Caco-2 (cell line): ENCODE measurements around the gene ANK3. TPM values are rescaled to one million over a fixed set of nuclear protein-coding genes. Genes with fewer than 3 reads are reported as not detected.
A peak's percentile ranks its signal among the peaks of the same experiment; 100 is the strongest.

ENCODE experiments used
- Bru-seq: library from RNA; stranded (reverse); fragments of 400-500 nt; gene quantifications from one replicate; lab custom pipeline; 2021; lab: Mats Ljungman, UMichigan
- BruChase-seq, 2 experiments: library from RNA; stranded (reverse); fragments of 400-500 nt; gene quantifications; one replicate each; lab custom pipeline; 2021; lab: Mats Ljungman, UMichigan
- BruUV-seq: library from RNA; stranded (reverse); fragments of 400-500 nt; replicated peaks from 2 replicates; lab custom pipeline; 2021; lab: Mats Ljungman, UMichigan
- CTCF ChIA-PET: fragments of 300-600 bp; sonication (Branson Sonifier 250); formaldehyde crosslinking; loops from one replicate; lab custom pipeline; 2022; ENCODE audit warnings: antibody characterized with exemption; lab: Charles Lee
- POLR2A ChIA-PET: fragments of 300-600 bp; sonication (Branson Sonifier 250); formaldehyde crosslinking; loops from one replicate; lab custom pipeline; 2022; ENCODE audit warnings: antibody characterized with exemption; lab: Charles Lee
- DNase-seq, 2 experiments: peaks; one replicate each; pipeline versions ENCODE4 v3.0.0 to v3.0.0-alpha.2; 2020 to 2022
- H3K27me3 ChIP-seq: replicated peaks from 2 replicates; pipeline ENCODE4 v1.6.0; 2011; ENCODE audit warnings: low read length; ENCODE audit not compliant: control insufficient read depth, insufficient read depth
- H3K36me3 ChIP-seq: 2 replicates; pipeline ENCODE4 v1.5.1; 2011; ENCODE audit warnings: low read length; ENCODE audit not compliant: control insufficient read depth, insufficient read depth
- H3K4me1 ChIP-seq: fragments of 250-450 bp; sonication (Bioruptor Pico); 2 replicates; pipeline ENCODE4 v1.5.1; 2020; ENCODE audit warnings: mild to moderate bottlenecking
- H3K4me3 ChIP-seq: 2 replicates; pipeline ENCODE4 v1.5.1; 2011; ENCODE audit warnings: low read depth, mild to moderate bottlenecking, control low read depth, low read length
- H3K9me3 ChIP-seq: fragments of 250-450 bp; sonication (Bioruptor Pico); 2 replicates; pipeline ENCODE4 v1.5.1; 2020; ENCODE audit warnings: mild to moderate bottlenecking, moderate library complexity
- H3K27ac Mint-ChIP-seq: one replicate; pipeline ENCODE4 v1.8.0; 2022; ENCODE audit warnings: mixed read lengths; ENCODE audit not compliant: unreplicated experiment
- H3K27me3 Mint-ChIP-seq: one replicate; pipeline ENCODE4 v1.8.0; 2022; ENCODE audit warnings: mixed read lengths; ENCODE audit not compliant: insufficient read depth, unreplicated experiment
- H3K36me3 Mint-ChIP-seq: one replicate; pipeline ENCODE4 v1.8.0; 2022; ENCODE audit warnings: mild to moderate bottlenecking, mixed read lengths; ENCODE audit not compliant: insufficient read depth, unreplicated experiment
- H3K4me1 Mint-ChIP-seq: one replicate; pipeline ENCODE4 v1.8.0; 2022; ENCODE audit warnings: low read depth, mixed read lengths; ENCODE audit not compliant: unreplicated experiment
- H3K4me3 Mint-ChIP-seq: one replicate; pipeline ENCODE4 v1.8.0; 2022; ENCODE audit warnings: mild to moderate bottlenecking, moderate library complexity, mixed read lengths; ENCODE audit not compliant: unreplicated experiment
- H3K9me3 Mint-ChIP-seq: one replicate; pipeline ENCODE4 v1.8.0; 2022; ENCODE audit warnings: mixed read lengths; ENCODE audit not compliant: unreplicated experiment
- CTCF ChIP-seq, 2 experiments: fragments of 200-600 bp in 1 of 2; IDR thresholded peaks; 1 replicate in 1 of 2; 2 replicates in 1 of 2; pipeline versions ENCODE4 v1.5.1 to v1.8.0; 2011 to 2022; ENCODE audit warnings: antibody characterized with exemption in 1 of 2, control low read depth in 1 of 2, inconsistent platforms in 1 of 2, low read depth in 1 of 2, low read length in 1 of 2, mild to moderate bottlenecking in 1 of 2, moderate library complexity in 1 of 2; ENCODE audit not compliant: insufficient read depth in 1 of 2, severe bottlenecking in 1 of 2, unreplicated experiment in 1 of 2
- intact Hi-C: fragments of 100-400 bp; cut with micrococcal nuclease; formaldehyde crosslinking; loops from one replicate; pipeline ENCODE4 v1.10.0; 2022; ENCODE audit not compliant: unreplicated experiment
- long read RNA-seq: library from polyadenylated mRNA; stranded (forward); transcript quantifications from one replicate; pipeline ENCODE4 v2.0.0, GENCODE V29; 2022
- total RNA-seq: library from RNA; stranded (reverse); gene quantifications from 2 replicates; pipeline ENCODE4 v1.2.3, GENCODE V29; 2022

The ANK3 gene
- total RNA-seq: 46.7 and 52.3 TPM in 2 replicates
- percentile 70 among the genes with signal in this experiment for Bru-seq, nascent RNA
- BruChase-seq, experiment 1, labeled RNA remaining after a 2-hour chase: percentile 74 among the genes with signal in this experiment
- BruChase-seq, experiment 2, labeled RNA remaining after a 6-hour chase: percentile 67 among the genes with signal in this experiment
- long read RNA-seq, partial matches to known transcripts: 3 of 8 reads
- long read RNA-seq, other reads (novel, unspliced or antisense): 5 of 8 reads

DNA sequence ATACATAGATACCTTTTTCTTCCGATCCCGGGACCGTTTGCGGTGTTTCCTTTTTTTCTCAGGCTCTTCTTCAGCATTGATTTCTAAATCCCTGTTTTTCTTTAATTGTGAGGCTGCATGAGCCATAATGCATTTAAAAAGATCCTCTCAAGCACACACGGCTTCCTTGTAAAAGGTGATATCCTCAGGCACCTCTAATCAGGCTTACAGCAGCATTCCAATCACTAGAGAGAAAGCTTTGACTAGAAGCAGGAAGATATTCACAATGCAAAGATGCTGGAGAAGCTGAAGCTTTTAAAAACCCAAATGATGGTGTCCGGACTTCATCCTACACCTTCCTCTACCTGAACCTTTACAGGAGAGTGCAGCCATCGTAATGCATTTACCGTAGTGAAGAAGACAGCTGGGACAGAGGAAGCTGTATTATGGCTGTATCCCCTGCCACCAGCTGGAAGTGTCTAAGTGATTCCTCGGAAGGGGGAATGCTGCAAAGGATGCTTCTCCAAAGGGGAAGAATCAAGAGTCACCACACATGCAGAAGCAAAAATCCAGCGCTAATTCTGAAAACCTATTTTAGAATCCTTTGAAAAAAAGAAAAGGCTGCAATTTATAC is at the start of gene ANK3:
Gene ANK3, minus strand, starts transcription at position 463 of the 613 bp plus-strand sequence. Its CDS starts 337 bp downstream, at position 126.
- ChIA-PET CTCF (no interaction called here), POLR2A (no interaction called here)
- no peaks in the 10 kb centered on the region for H3K27me3 ChIP-seq
- H3K9me3 ChIP-seq: no peaks in the 10 kb centered on the region
- H3K4me3 Mint-ChIP-seq: no peak within 1 kb of the TSS
- no peak within 1 kb of the TSS for H3K4me3 ChIP-seq
- H3K36me3 Mint-ChIP-seq: no peaks in the 10 kb centered on the region
- BruUV-seq: no TSS peak
- no peak for DNase-seq
- intact Hi-C loops: no loop called here
- H3K9me3 Mint-ChIP-seq: no peaks in the 10 kb centered on the region
- peaks cover 13% of the 10 kb centered on the region; the same call in 1 of the 2 replicates for H3K4me1 ChIP-seq
- no peak within 1 kb of the TSS for H3K27ac Mint-ChIP-seq
- no peaks in the 10 kb centered on the region for H3K36me3 ChIP-seq
- H3K27me3 Mint-ChIP-seq: no peaks in the 10 kb centered on the region
- H3K4me1 Mint-ChIP-seq: peaks cover 7% of the 10 kb centered on the region
- TF ChIP-seq CTCF (IDR thresholded peaks at IDR 0.05; ENCODE audit: insufficient read depth in 1 of 2, low read depth in 1 of 2, low read length in 1 of 2, severe bottlenecking in 1 of 2, unreplicated experiment in 1 of 2): no peak

DNA sequence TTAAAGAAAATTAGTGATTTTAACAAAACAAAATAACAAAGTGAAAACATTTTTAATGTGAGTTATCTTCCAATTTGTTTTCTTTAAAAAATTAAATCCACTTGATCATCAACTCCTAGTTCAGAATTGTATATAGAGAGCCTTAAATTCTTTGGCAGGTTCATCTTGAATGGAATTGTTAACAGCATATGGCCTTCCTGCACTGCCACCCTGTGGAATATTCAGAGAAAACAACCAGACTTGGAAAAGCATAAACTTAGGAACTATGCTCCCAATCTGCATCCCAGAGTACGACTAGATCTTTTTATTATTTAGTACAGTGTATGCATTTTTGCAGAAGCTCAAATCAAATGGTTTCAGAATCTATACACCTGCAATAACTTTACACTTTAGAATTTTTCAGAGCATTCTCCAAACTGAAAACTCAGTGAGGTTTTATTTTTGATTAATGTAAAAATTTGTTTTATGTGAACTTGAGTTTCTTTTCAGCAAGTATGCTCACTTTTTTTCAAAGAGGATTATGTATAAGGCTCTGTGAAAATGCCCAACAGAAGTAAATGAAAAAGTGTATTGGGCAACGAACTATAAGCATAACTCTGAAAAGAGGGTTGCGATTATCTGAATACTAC is 44.9 kb upstream of the ANK3 start:
- no peaks in the 10 kb centered on the region for H3K4me1 ChIP-seq
- Mint-ChIP-seq H3K9me3 (no peaks in the 10 kb centered on the region), H3K27me3 (no peaks in the 10 kb centered on the region), H3K36me3 (no peaks in the 10 kb centered on the region), H3K4me1 (no peaks in the 10 kb centered on the region), H3K4me3 (no peak overlapping the region), H3K27ac (no peak overlapping the region)
- no peaks in the 10 kb centered on the region for H3K9me3 ChIP-seq
- no TSS peak for BruUV-seq
- ChIA-PET CTCF (no interaction called here), POLR2A (no interaction called here)
- peak; percentile 84 to 90 for TF ChIP-seq CTCF (IDR thresholded peaks at IDR 0.05; ENCODE audit: insufficient read depth in 1 of 2, low read depth in 1 of 2, low read length in 1 of 2, severe bottlenecking in 1 of 2, unreplicated experiment in 1 of 2)
- no peak overlapping the region for H3K4me3 ChIP-seq
- intact Hi-C loops: loop anchor here (1.0 to 10.0 kb wide), 7 partner anchors 99 to 810 kb away; no protein-coding TSS in a partner anchor
- no peaks in the 10 kb centered on the region for H3K36me3 ChIP-seq
- no peaks in the 10 kb centered on the region for H3K27me3 ChIP-seq
- peak; percentile 55 to 76 for DNase-seq

GRCh38 chr10:60433684-60434083 is 44.0 kb upstream of the ANK3 start:
- no peaks in the 10 kb centered on the region for H3K4me1 Mint-ChIP-seq
- no peak for TF ChIP-seq CTCF (IDR thresholded peaks at IDR 0.05; ENCODE audit: insufficient read depth in 1 of 2, low read depth in 1 of 2, low read length in 1 of 2, severe bottlenecking in 1 of 2, unreplicated experiment in 1 of 2)
- no peaks in the 10 kb centered on the region for H3K9me3 Mint-ChIP-seq
- no peak for DNase-seq
- Histone ChIP-seq H3K36me3 (no peaks in the 10 kb centered on the region), H3K9me3 (no peaks in the 10 kb centered on the region; the same call in 1 of the 2 replicates), H3K27me3 (no peaks in the 10 kb centered on the region), H3K4me3 (no peak overlapping the region), H3K4me1 (no peaks in the 10 kb centered on the region)
- H3K27ac Mint-ChIP-seq: no peak overlapping the region
- BruUV-seq: no TSS peak
- no peak overlapping the region for H3K4me3 Mint-ChIP-seq
- POLR2A ChIA-PET: no interaction called here
- intact Hi-C loops: loop anchor here (1.0 to 10.0 kb wide), 7 partner anchors 98 to 809 kb away; no protein-coding TSS in a partner anchor
- no peaks in the 10 kb centered on the region for H3K27me3 Mint-ChIP-seq
- no peaks in the 10 kb centered on the region for H3K36me3 Mint-ChIP-seq
- CTCF ChIA-PET: interaction anchor here (0.8 to 1.1 kb wide), 2 partner anchors 98 to 195 kb away, joined by 3 to 5 read pairs; no protein-coding TSS in a partner anchor
